NB4 (cell line): ENCODE results near the gene FTH1.

ENCODE experiments used
- POLR2A ChIP-seq: IDR thresholded peaks from 2 replicates; pipeline ENCODE4 v1.6.1; 2011; ENCODE audit warnings: mild to moderate bottlenecking; ENCODE audit not compliant: insufficient read length; ENCODE audit errors: extremely low read depth
- TF ChIP-seq, protein P1 (sequence below): IDR thresholded peaks from one replicate; pipeline ENCODE4 v1.5.1; 2012; ENCODE audit warnings: low read depth, low read length
- TF ChIP-seq, protein P2 (sequence below): IDR thresholded peaks from 2 replicates; pipeline ENCODE4 v1.6.1; 2011; ENCODE audit warnings: low read depth, low read length

DNA sequence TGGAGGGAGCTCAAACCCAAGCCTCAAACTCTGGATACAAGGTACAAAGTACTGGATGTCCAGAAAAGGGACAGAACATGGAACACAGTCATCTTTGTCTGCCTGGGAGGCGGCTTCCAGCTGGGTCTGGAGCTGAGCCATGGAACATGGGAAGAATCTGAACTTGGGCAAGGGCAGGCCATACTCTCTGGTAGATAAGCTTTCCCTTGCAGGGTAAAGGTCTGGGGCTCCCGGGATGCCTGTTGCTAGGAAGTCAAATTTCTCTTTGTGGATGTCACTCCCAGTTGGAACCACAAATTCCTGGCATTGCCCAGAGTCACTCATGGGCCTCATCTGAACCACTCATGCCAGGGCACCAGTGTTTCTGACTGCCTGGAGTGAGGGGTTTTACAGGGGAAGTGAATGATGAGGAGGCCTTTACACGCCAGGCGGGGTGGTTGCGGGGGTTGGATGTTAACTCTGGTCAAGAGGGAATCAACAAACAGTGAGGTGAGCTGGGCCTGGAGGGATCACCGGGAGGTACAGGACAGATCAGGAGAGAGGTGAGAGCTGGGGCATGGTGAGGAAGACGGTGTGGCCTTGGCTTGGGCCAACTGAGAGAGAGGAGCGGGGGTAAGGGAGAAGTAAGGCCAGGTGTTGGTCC, 5.7 kb downstream of the FTH1 start:
- TF ChIP-seq, protein P1, sequence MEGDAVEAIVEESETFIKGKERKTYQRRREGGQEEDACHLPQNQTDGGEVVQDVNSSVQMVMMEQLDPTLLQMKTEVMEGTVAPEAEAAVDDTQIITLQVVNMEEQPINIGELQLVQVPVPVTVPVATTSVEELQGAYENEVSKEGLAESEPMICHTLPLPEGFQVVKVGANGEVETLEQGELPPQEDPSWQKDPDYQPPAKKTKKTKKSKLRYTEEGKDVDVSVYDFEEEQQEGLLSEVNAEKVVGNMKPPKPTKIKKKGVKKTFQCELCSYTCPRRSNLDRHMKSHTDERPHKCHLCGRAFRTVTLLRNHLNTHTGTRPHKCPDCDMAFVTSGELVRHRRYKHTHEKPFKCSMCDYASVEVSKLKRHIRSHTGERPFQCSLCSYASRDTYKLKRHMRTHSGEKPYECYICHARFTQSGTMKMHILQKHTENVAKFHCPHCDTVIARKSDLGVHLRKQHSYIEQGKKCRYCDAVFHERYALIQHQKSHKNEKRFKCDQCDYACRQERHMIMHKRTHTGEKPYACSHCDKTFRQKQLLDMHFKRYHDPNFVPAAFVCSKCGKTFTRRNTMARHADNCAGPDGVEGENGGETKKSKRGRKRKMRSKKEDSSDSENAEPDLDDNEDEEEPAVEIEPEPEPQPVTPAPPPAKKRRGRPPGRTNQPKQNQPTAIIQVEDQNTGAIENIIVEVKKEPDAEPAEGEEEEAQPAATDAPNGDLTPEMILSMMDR: no peak
- TF ChIP-seq, protein P2, sequence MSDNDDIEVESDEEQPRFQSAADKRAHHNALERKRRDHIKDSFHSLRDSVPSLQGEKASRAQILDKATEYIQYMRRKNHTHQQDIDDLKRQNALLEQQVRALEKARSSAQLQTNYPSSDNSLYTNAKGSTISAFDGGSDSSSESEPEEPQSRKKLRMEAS: no peak
- no peak for TF ChIP-seq POLR2A
